ENCODE results near the gene TMX2. TPM values are rescaled to one million over a fixed set of nuclear protein-coding genes. Genes with fewer than 3 reads are reported as not detected.

The TMX2 gene
- polyA plus RNA-seq, 1 donor (not counting 4 experiments of a cell fraction or from before 2014, with no cell fraction given), result 92.8 TPM

- no peak overlapping the region for H3K4me2 ChIP-seq (ENCODE audit: control insufficient read depth, extremely low read depth, insufficient read depth, low read depth, low read length)
- TF ChIP-seq EZH2 (IDR thresholded peaks at IDR 0.05; ENCODE audit: low read length) (no peak), CTCF (optimal IDR thresholded peaks at IDR 0.05 in 1 of 3, IDR thresholded peaks at IDR 0.05 in 1 of 3, conservative IDR thresholded peaks at IDR 0.05 in 1 of 3; ENCODE audit: extremely low read depth in 1 of 3, insufficient read depth in 2 of 3, low read length in 3 of 3) (no peak)
- H3K9me1 ChIP-seq (ENCODE audit: control insufficient read depth, extremely low read depth, insufficient read depth, low read length), result no peaks in the 10 kb centered on the region
- no peak overlapping the region for H3K4me3 ChIP-seq (ENCODE audit: control insufficient read depth in 2 of 3, extremely low read depth in 1 of 3, insufficient read depth in 2 of 3, low read depth in 1 of 3, low read length in 3 of 3)
- H3K9me3 ChIP-seq (ENCODE audit: control insufficient read depth, low read depth, low read length), result no peaks in the 10 kb centered on the region
- H3K9ac ChIP-seq (ENCODE audit: control insufficient read depth, extremely low read depth, insufficient read depth, low read length), result no peak overlapping the region
- dilution Hi-C loops (cut with MboI; ENCODE audit: extremely low pct_ligation_motif_present, low sequenced_read_pairs), result no loop called here
- no peaks in the 10 kb centered on the region for H3K27me3 ChIP-seq (ENCODE audit: control insufficient read depth, extremely low read depth, insufficient read depth, low read length)
- no peaks in the 10 kb centered on the region for H4K20me1 ChIP-seq (ENCODE audit: control insufficient read depth, extremely low read depth, insufficient read depth, low read length)
- H3K27ac ChIP-seq (ENCODE audit: control insufficient read depth, insufficient read depth, low read length), result no peak overlapping the region
- no peak for FAIRE-seq
- H3K79me2 ChIP-seq (ENCODE audit: control insufficient read depth, insufficient read depth, low read length), result peaks cover 9% of the 10 kb centered on the region
- H3K4me1 ChIP-seq (ENCODE audit: control insufficient read depth, extremely low read depth, insufficient read depth, low read length), result peaks cover 8% of the 10 kb centered on the region
- H2AFZ ChIP-seq (ENCODE audit: control insufficient read depth, low read length), result no peak overlapping the region
- DNase-seq (ENCODE audit: low read depth, low spot score), result no peak
- peaks cover 15 to 16% of the 10 kb centered on the region in 2 experiments for H3K36me3 ChIP-seq (ENCODE audit: control insufficient read depth in 2 of 2, extremely low read depth in 1 of 2, insufficient read depth in 2 of 2, low read length in 2 of 2)
Observed at GRCh38 chr11:57746920-57747319, 34.5 kb downstream of the TMX2 start.

GRCh38 chr11:57751176-57751575 lies 38.8 kb downstream of the TMX2 start:
- H3K9ac ChIP-seq (ENCODE audit: control insufficient read depth, extremely low read depth, insufficient read depth, low read length), result no peak overlapping the region
- no peak overlapping the region for H3K4me3 ChIP-seq (ENCODE audit: control insufficient read depth in 2 of 3, extremely low read depth in 1 of 3, insufficient read depth in 2 of 3, low read depth in 1 of 3, low read length in 3 of 3)
- no peaks in the 10 kb centered on the region for H3K9me1 ChIP-seq (ENCODE audit: control insufficient read depth, extremely low read depth, insufficient read depth, low read length)
- H3K4me2 ChIP-seq (ENCODE audit: control insufficient read depth, extremely low read depth, insufficient read depth, low read depth, low read length), result no peak overlapping the region
- H3K9me3 ChIP-seq (ENCODE audit: control insufficient read depth, low read depth, low read length), result no peaks in the 10 kb centered on the region
- H3K27me3 ChIP-seq (ENCODE audit: control insufficient read depth, extremely low read depth, insufficient read depth, low read length), result no peaks in the 10 kb centered on the region
- FAIRE-seq, result no peak
- no peaks in the 10 kb centered on the region for H3K79me2 ChIP-seq (ENCODE audit: control insufficient read depth, insufficient read depth, low read length)
- H3K27ac ChIP-seq (ENCODE audit: control insufficient read depth, insufficient read depth, low read length), result no peak overlapping the region
- H2AFZ ChIP-seq (ENCODE audit: control insufficient read depth, low read length), result no peak overlapping the region
- H4K20me1 ChIP-seq (ENCODE audit: control insufficient read depth, extremely low read depth, insufficient read depth, low read length), result no peaks in the 10 kb centered on the region
- H3K4me1 ChIP-seq (ENCODE audit: control insufficient read depth, extremely low read depth, insufficient read depth, low read length), result no peaks in the 10 kb centered on the region
- dilution Hi-C loops (cut with MboI; ENCODE audit: extremely low pct_ligation_motif_present, low sequenced_read_pairs), result no loop called here
- H3K36me3 ChIP-seq (ENCODE audit: control insufficient read depth in 2 of 2, extremely low read depth in 1 of 2, insufficient read depth in 2 of 2, low read length in 2 of 2), result no peaks in the 10 kb centered on the region
- TF ChIP-seq CTCF (optimal IDR thresholded peaks at IDR 0.05 in 1 of 3, IDR thresholded peaks at IDR 0.05 in 1 of 3, conservative IDR thresholded peaks at IDR 0.05 in 1 of 3; ENCODE audit: extremely low read depth in 1 of 3, insufficient read depth in 2 of 3, low read length in 3 of 3) (no peak), EZH2 (IDR thresholded peaks at IDR 0.05; ENCODE audit: low read length) (no peak)
- no peak for DNase-seq (ENCODE audit: low read depth, low spot score)

Data from keratinocyte (primary cell).